GM19351 (cell line): ENCODE data around the gene ARMH3.
A peak's percentile ranks its signal among the peaks of the same experiment; 100 is the strongest.

Experiments used
- ATAC-seq: cut with Tn5 transposase; IDR thresholded peaks from one replicate; pipeline ENCODE4 v1.9.1; 2021; ENCODE audit warnings: mild to moderate bottlenecking, moderate library complexity; ENCODE audit not compliant: unreplicated experiment

The ARMH3 gene, protein sequence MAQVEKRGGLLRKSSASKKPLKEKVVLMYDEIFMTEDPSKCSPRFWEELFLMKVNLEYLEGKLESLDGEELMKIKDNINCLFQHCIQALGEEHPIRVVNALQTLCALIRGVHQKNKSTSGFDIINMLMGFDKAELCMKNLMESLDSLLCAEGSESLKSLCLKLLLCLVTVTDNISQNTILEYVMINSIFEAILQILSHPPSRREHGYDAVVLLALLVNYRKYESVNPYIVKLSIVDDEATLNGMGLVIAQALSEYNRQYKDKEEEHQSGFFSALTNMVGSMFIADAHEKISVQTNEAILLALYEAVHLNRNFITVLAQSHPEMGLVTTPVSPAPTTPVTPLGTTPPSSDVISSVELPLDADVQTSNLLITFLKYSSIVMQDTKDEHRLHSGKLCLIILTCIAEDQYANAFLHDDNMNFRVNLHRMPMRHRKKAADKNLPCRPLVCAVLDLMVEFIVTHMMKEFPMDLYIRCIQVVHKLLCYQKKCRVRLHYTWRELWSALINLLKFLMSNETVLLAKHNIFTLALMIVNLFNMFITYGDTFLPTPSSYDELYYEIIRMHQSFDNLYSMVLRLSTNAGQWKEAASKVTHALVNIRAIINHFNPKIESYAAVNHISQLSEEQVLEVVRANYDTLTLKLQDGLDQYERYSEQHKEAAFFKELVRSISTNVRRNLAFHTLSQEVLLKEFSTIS

DNA sequence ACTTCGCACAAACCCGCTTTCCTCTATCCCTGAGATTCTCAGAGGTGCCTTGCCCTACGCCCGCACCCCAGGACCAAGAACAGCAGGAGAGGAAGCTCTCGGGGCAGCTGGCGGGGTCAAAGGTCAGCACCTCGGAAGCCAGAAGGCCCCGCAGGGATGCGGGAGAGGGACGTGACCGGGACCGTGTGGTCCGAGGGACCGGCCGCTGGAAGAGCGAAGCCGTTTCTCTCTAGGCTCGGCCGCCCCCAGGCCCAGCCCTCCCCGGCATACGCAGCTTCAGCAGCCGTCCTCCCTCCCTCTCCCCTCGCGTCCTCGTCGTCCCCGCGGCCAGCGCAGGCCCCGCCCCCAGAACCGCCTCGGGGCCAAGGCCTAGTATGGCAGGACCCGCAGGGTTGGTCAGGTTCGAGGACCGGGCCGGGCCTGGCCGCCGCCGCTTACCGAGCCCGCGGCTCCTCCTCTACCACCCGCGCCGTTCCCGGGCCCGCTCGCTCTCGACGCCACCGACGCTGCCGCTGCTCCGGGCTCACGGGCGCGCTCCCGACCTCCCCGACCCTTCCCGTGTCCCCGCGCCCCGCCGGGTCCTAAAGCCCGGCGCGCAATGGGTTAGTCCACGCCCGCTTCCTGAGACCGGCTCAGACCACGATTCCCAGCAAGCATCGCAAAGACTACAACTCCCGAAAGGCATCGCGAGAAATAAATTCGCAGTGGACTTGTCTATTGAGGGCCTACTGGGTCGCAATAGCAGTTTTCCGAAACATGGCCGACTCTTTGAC lies at the start of gene ARMH3:
TSS of gene ARMH3 (minus strand) at position 527 of the 773 bp plus-strand sequence. CDS start 16,059 bp downstream, outside the sequence.
- peak; percentile 92 for ATAC-seq

DNA sequence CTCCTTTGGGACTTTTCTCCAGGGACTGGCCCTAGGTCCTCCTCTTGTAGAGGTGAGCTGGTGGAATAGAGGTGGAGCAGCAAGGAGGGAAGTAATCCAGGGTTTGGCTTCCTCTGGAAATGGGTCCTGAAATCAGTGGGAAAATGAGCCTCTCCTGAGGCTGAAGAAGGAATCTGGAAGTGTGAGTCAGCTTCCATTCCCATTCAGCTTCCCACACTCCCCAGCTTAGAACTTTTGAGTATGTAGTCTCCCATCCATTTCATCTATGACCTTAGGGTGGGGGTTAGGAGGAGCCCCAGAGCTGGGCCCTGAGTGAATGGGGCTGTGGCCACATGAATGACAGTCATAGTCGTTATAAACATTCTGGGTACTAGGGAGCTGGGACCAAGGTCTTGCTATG lies 46.4 kb upstream of the ARMH3 start:
- no peak for ATAC-seq

DNA sequence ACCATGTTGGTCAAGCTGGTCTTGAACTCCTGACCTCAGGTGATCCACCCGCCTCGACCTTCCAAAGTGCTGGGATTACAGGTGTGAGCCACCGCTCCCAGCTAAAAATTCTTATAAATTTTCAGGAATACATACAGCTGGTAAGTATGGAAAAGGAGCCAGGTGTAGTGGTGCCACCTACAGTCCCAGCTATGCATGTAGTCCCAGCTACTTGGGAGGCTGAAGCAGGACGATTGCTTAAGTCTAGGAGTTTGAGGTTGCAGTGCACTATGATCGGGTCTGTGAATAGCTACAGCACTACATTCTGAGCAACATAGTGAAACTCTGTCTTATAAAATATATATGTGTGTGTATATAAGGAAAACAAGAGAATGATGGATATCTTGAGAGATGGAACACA lies 45.2 kb upstream of the ARMH3 start:
- no peak for ATAC-seq

DNA sequence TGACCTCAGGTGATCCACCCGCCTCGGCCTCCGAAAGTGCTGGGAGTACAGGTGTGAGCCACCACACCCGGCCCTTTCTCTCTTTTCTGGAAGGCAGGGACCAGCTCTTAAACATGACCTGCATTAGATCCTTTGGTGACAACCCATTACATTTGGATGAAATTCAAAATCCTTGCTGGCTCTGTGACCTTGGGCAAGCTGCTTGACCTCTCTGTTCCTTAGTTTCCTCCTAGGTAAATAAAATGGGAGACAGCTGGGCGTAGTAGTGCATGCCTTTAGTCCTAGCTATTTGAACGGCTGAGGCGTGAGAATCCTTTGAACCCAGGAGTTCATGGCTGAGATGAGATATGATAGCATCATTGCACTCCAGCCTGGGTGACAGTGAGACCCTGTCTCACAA lies 40.5 kb upstream of the ARMH3 start:
- ATAC-seq: no peak

DNA sequence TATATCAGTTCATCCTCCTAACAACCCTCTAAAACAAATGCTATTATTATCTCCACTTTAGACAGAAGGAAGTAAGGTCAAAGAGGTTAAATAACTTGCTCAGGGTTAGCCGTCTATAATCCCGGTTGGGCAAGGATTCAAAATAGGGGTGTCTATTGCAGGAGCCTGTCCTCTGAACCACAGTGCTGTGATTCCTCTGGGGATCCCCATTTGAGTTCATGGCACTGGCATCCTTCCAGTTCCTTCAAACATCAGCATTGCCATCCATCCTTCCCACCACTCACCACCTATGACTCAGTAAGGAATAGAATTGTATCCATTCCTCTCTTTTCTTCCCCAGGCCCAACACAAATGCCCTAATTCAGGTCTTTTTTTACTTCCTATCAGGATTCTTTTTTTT lies 34.8 kb upstream of the ARMH3 start:
- ATAC-seq: no peak

DNA sequence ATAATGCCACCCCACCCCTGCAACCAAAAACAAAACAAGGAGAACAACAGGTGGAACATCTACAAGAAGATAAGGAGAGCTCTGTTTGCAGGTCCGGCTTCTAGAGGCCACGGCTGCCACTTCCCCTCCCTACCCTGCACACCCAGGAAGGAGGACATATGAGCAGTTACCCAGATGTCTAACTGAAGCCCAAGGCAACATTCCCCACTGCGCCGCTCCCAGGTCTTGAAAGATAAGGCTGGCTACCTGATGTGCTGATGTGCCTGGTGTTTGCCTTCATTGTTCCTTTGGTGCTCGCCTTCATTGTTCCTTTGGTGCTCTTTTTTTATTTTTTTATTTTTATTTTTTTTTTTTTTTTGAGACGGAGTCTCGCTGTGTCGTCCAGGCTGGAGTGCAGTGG lies 30.2 kb upstream of the ARMH3 start:
- ATAC-seq: no peak

DNA sequence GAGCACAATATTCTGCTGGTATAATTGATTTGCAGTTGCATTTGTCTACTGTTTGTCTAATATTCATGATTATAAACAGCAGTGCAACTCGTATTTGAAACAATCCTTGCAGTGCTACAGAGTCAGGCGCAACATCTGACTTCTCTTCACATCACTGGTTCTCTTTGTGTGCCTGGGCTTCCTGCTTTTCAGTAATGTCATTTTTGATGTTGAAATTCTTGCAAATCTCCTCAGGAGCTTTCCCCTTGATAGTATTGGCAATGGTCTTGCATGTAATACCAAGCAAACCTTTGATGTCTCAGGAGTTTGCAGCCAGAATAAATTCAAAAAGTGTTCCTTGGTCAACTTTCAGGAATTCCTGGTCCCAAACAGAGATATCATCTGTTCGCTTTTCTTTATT lies 29.4 kb upstream of the ARMH3 start:
- no peak for ATAC-seq

DNA sequence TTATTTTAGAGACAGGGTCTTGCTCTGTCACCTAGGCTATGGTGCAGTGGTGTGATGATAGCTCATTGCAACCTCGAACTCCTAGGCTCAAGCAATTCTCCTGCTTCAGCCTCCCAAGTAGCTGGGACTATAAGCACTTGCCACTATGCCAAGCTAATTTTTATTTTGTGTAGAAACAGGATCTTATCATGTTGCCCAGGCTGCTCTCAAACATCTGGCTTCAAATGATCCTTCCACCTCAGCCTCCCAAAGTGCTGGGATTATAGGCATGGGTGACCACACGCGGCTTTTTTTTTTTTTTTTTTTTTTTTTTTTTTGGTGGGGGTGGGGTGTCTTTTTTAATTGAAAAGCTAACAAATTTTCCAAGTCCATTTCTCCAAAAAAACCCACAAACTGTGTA lies 27.6 kb upstream of the ARMH3 start:
- no peak for ATAC-seq

DNA sequence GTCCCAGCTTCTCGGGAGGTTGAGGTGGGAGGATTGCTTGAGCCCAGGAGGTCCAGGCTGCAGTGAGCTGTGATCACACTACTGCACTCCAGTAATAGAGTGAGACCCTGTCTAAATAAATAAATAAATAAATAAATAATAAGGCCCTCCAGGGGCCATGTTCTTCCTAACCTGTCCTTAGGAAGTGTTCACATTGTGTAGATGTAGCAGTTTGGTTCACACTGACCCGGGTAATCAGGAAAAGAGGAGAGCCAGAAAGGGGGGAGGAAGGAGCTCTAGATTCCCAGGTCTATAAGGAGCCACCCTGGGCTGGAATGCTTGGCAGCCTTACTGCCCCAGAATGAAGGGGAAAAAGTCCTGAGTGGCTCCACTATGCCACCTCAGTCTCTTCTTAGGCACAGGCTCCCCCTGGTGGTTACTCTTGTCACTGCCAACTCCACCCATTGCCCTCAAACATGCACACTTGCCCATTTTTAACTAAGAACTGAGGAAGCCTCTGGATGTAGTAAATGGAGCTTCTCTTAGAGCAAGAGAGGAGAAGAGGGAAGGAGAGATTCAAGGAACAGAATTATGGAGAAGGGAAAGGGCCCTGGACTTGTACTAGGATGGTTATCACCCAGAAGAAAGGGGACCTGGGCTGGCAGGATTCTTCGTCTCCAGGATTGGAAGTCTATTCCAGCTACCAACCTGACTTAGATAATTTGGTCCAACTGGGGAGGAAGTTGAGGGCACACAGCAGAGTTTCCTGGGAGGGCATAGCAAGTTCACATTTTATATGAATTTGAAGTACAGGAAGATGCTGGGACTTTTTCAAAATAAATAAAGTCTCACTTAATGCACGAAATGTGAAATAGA lies 16.9 kb upstream of the ARMH3 start:
- ATAC-seq: no peak

DNA sequence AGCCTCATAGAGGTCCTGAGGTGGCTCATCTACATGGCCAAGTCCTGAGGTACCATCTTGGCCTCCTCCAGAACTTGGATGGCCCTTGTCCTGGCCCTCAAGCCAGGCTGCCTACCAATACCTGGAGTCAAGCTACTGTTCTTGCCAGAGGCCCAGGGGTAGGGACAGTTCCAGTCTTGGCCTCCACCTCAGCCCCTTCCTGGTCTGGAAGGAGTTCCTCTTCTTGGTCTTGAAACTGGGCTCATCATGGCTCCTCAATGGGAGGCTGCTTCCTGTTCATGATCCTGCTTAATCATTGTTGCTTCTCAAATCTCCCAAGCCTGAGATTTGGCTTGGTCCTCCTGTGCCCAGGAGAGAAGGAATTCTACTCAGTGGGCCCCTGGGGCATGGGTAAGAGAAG lies 13.1 kb upstream of the ARMH3 start:
- no peak for ATAC-seq

DNA sequence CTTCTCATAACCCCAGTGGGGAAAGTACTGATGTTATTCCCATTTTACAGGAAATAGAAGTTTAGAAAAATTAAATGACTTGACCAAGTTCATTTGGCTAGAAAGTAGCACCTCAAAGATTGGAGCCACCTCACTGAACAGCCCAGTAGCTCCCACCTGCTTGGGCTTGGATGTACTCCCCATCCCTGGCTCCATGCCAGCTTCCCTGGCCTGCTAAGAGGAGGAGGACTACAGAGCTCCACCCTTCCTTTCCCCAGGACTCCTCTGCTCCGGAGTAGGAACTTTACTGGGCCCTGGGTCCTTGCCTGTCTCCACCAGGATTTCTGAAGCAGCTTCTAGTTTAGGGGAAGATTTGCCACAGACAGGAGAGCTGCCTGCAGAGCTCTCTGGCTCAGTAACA lies 12.2 kb upstream of the ARMH3 start:
- no peak for ATAC-seq

DNA sequence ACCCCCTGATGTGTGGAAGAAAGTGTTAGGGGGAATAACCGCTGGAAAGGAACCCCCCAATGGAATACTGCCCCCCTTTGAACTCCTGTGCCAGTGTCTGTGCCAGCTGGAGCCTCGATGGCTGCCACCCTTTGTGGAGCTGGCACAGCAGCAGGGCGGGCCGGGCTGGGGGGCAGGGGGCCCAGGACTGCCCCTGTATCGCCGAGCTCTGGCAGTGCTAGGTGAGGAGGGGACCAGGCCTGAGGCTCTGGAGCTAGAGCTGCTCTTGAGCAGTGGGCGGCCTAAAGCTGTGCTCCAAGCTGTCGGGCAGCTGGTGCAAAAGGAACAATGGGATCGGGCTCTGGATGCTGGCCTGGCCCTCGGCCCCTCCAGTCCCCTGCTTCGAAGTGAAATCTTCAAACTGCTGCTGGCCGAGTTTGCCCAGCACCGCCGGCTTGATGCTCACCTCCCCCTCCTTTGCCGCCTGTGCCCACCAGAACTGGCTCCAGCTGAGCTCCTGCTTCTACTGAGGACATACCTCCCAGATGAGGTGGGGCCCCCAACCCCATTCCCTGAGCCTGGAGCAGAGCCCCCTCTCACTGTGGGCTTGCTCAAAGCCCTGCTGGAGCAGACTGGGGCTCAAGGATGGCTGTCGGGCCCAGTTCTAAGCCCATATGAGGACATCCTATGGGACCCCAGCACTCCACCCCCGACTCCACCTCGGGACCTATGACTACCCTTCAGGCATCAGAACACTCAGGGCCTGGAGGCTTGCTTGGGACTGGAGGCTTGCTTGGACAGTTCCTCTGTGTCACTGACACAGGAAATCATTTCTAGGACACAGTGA lies 11.3 kb upstream of the ARMH3 start:
- ATAC-seq: no peak

DNA sequence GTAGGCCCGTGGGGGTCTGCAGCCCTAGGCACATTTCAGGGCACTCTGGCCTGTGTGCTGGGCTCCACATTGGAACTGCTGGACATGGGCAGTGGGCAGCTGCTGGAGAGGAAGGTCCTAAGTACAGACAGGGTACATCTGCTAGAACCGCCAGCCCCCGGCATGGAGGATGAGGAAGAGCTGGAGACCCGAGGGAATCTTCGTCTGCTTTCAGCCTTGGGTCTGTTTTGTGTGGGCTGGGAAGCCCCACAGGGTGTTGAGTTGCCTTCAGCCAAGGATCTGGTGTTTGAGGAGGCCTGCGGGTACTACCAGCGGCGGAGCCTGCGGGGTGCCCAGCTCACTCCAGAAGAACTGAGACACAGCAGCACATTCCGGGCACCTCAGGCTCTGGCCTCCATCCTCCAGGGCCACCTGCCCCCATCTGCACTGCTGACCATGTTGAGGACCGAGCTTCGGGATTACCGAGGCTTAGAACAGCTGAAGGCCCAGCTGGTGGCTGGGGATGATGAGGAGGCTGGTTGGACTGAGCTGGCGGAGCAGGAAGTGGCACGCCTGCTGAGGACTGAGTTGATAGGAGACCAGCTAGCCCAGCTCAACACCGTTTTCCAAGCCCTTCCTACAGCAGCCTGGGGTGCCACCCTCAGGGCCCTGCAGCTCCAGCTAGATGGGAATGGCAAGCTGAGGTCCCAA lies 10.6 kb upstream of the ARMH3 start:
- no peak for ATAC-seq

DNA sequence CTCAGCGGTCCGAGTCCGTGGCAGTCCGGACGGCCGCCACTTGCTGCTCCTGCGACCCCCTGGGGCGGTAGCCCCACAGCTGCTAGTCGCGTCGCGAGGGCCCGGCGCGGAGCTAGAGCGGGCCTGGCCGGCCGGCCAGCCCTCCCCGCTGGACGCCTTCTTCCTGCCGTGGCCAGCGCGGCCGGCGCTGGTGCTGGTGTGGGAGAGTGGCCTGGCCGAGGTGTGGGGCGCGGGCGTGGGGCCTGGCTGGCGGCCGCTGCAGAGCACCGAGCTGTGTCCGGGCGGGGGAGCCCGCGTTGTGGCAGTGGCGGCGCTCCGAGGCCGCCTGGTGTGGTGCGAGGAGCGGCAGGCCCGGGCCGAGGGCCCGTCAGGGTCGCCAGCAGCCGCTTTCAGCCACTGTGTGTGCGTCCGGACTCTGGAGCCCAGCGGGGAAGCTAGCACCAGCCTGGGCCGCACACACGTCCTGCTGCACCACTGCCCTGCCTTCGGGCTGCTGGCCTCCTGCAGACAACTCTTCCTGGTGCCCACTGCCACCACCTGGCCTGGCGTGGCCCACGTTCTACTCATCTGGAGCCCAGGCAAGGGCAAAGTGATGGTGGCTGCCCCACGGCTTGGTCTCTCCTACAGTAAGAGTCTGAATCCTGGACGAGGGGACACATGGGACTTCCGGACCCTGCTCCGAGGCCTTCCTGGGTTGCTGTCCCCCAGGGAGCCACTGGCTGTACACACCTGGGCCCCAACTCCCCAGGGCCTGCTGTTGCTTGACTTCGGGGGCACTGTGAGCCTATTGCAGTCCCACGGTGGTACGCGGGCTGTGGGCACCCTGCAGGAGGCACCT lies 9.8 kb upstream of the ARMH3 start:
- peak; percentile 22 for ATAC-seq

DNA sequence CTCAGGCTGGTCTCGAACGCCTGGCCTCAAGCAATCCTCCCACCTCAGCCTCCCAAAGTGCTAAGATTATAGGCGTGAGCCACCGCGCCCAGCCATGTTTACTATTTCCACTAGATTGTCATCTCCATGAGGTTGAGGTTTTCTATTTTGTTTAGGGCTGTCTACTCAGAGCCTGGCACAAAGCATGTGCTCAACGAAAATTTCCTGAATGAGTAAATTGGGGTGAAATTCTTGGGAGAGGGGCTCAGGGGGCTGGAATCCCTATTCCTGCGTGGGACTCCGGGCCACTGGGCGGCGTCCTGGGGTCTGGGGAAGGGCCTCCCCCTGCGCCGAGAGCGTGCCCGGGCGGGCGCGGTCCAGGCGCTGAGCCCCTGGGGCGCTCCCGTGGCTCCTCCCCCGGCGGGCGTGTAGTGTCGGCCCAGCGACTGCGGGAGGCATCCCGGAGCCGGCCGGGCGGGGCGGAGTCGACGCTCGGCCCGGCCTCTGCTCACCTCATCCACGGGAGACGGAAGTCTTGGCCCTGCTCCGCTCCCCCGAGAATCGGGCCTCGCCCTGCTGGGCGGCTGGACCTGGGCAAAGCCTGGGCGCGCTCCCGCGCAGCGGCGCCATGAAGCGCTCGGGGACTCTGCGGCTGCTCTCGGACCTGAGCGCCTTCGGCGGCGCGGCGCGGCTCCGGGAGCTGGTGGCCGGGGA lies 9.0 kb upstream of the ARMH3 start, which contains the start of gene HPS6:
TSS of gene HPS6 (plus strand) at position 482 of the 693 bp plus-strand sequence. CDS start at position 608, 126 bp downstream.
- ATAC-seq: peak; percentile 92

DNA sequence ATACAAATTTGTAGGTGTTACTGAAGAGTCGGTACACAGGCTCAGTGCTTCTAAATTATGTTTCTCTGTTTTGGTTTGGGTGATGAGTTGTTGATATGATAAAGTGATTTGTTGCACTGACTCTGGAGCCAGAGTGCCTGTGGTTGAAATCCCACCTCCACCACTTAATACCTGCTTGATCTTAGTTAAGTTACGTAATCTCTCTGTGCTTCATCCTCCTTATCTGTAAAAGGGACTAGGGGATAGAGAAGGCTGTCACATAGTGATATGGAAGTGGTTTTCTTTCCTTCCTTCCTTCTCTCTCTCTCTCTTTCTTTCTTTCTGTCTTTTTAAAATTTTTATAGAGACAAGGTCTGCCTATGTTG lies 8.5 kb upstream of the ARMH3 start:
- ATAC-seq: no peak

DNA sequence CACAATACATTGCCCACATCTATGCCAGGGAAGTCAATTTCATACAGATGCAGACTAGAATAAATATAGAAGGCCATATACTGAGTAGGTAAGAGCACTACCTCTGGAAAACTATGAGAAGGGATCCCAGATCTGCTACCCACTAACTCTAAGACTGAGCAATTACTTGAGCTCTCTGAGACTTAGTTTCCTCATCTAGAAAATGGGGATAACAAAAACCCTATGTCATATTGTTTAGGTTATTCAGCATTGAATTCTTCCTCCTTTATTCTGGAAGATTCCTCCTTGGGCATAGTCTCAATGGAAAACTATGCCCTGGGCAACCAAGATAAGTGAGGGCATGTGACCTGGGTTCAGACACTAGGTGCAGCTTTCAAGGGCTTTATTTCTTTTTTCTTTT lies 4.0 kb upstream of the ARMH3 start:
- no peak for ATAC-seq
